AG20443 (cell line): ENCODE data around the gene LAMA1.
"Not testable (repeated sequence)": the region's sequence is repeated elsewhere in the genome, so short reads cannot be mapped to it uniquely, and the experiment has no call there.

Experiments used
- DNase-seq: peaks from one replicate; pipeline ENCODE4 v3.0.0; 2012; ENCODE audit warnings: low spot score, mixed read lengths

The LAMA1 gene, protein sequence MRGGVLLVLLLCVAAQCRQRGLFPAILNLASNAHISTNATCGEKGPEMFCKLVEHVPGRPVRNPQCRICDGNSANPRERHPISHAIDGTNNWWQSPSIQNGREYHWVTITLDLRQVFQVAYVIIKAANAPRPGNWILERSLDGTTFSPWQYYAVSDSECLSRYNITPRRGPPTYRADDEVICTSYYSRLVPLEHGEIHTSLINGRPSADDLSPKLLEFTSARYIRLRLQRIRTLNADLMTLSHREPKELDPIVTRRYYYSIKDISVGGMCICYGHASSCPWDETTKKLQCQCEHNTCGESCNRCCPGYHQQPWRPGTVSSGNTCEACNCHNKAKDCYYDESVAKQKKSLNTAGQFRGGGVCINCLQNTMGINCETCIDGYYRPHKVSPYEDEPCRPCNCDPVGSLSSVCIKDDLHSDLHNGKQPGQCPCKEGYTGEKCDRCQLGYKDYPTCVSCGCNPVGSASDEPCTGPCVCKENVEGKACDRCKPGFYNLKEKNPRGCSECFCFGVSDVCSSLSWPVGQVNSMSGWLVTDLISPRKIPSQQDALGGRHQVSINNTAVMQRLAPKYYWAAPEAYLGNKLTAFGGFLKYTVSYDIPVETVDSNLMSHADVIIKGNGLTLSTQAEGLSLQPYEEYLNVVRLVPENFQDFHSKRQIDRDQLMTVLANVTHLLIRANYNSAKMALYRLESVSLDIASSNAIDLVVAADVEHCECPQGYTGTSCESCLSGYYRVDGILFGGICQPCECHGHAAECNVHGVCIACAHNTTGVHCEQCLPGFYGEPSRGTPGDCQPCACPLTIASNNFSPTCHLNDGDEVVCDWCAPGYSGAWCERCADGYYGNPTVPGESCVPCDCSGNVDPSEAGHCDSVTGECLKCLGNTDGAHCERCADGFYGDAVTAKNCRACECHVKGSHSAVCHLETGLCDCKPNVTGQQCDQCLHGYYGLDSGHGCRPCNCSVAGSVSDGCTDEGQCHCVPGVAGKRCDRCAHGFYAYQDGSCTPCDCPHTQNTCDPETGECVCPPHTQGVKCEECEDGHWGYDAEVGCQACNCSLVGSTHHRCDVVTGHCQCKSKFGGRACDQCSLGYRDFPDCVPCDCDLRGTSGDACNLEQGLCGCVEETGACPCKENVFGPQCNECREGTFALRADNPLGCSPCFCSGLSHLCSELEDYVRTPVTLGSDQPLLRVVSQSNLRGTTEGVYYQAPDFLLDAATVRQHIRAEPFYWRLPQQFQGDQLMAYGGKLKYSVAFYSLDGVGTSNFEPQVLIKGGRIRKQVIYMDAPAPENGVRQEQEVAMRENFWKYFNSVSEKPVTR (N-terminal part only)

GRCh38 chr18:7117390-7118355, at the start of gene LAMA1:
Gene LAMA1, minus strand, starts transcription at chr18:7117797. Its CDS starts 77 bp downstream, at chr18:7117720.
- peak; percentile 40 for DNase-seq

GRCh38 chr18:7165846-7166393, 48.3 kb upstream of the LAMA1 start:
- no peak for DNase-seq

- DNase-seq, result peak; percentile 52
These were observed 46.9 kb upstream of the LAMA1 start for GRCh38 chr18:7164323-7165004.

GRCh38 chr18:7158216-7158615, 40.6 kb upstream of the LAMA1 start:
- DNase-seq, result peak; percentile 68

GRCh38 chr18:7157760-7158159, 40.2 kb upstream of the LAMA1 start:
- no peak for DNase-seq

DNA sequence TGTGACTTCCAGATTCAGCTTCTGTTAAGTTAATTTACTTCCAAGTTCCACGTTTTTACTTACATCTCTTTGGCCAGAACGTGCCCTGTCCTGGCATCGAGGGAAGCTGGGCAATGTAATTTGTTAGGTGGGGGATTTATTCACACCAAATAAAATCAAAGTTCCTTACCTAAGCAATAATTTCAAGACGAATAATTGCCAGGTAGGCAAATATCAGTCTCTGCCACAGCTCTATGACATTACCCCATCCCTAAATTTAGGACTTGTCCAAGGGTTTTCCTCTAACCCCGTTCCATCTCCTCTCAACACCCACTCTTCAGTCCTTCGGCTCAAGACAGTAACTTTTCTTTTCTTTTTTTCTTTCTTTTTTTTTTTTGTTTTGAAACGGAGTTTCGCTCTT, 38.3 kb upstream of the LAMA1 start:
- DNase-seq, result no peak

GRCh38 chr18:7155092-7155491, 37.5 kb upstream of the LAMA1 start:
- no peak for DNase-seq

DNA sequence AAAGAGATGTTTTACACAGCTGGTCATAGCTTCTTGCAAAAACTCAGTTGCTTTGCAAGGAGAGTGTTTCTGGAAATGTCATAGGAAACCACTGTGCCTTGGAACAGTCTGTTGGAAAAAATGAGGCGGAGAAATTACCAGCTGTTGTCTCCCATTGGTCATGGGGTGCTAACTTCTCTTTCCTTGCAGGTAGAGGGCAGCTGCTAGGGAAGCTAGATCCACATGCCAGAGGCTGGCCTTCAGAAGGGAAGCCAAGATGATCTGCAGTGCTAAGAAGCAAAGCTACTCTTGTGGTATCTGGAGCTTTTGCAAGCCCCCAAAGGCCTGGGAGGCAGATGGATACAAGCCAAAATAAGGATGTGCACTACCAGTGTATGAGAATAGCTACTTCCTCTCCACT, 34.8 kb upstream of the LAMA1 start:
- no peak for DNase-seq

GRCh38 chr18:7147399-7147798, 29.8 kb upstream of the LAMA1 start:
- DNase-seq, result no peak

GRCh38 chr18:7146067-7146466, 28.5 kb upstream of the LAMA1 start:
- no peak for DNase-seq

DNA sequence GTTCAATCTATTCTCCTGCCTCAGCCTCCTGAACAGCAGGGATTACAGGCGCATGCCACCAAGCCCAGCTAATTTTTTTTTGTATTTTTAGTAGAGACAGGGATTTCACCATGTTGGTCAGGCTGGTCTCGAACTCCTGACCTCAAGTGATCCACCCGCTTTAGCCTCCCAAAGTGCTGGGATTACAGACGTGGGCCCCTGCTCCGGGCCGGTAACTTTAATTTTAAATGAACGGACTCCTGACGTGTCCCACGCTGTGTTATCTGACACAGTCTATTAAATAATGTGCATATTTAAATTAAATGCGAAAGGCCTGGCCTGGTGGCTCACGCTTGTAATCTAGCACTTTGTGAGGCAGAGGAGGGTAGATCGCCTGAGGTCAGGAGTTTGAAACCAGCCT, 27.3 kb upstream of the LAMA1 start:
- DNase-seq, result not testable (repeated sequence)

- no peak for DNase-seq
These were observed 23.7 kb upstream of the LAMA1 start for GRCh38 chr18:7141287-7141686.

GRCh38 chr18:7139409-7139808, 21.8 kb upstream of the LAMA1 start:
- no peak for DNase-seq

- no peak for DNase-seq
These were observed 15.6 kb upstream of the LAMA1 start for GRCh38 chr18:7133181-7133580.

GRCh38 chr18:7132356-7133150, 15.0 kb upstream of the LAMA1 start:
- no peak for DNase-seq

DNA sequence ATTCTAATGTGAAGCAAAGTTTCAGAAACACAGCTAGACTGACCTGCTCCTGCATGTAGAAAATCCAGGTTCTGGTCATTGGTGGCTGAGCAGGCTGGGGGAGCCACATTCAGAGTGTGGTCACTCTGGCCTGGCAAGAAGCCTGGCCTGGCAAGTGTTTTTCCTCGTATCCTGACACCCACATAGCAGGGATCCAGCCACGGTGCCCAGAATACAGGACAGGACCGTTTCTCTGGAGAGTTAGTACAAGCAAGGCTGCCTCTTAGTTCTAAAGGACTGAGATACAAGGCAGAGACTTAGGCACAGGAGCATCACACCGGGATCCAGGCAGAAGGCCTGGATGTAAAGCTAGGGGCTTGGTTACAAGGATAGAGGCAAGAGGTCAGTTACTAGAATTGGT, 4.8 kb upstream of the LAMA1 start:
- DNase-seq, result no peak

DNA sequence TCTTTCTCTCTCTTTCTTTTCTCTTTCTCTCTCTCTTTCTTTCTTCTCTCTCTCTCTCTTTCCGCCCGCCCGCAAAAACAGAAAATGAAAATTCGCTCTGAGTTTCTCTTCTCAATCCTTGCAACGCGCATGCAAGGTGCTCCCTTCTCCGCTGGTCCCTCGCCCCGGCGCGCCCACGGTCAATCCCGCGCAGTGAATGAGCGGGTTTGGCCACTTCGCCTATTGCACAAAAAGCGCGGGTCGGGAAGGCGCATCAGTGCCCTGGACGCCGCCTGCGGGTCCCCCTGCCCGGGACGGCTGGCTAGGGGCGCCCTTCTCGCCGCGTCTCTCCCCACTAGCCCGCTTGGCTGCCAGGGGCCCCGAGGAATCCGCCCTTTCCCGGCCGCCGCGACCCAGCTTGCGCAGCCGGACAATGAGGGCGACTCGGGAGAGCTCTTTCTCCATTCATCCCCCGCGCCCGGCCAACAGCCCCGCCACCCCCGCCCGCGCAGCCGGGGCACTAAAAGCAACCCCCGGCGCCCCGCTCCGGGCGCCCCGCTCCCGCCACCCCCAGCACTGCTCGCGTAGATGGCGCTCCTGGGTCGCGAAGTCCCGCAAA, 706 bp downstream of the LAMA1 start:
- DNase-seq, result peak; percentile 39

GRCh38 chr18:7116001-7116730, 1.4 kb downstream of the LAMA1 start:
- peak; percentile 17 for DNase-seq
